DMS 273 treated with DMSO at 0.1 percent for 48 hours (cell line): ENCODE measurements around the gene KLHL2.
"Not testable (repeated sequence)": the region's sequence is repeated elsewhere in the genome, so short reads cannot be mapped to it uniquely, and the experiment has no call there.

ENCODE experiments used
- DNase-seq: peaks from one replicate; lab custom pipeline; 2025; lab: John Stamatoyannopoulos, UW

The KLHL2 gene

GRCh38 chr4:165232623-165233433, 25.5 kb downstream of the KLHL2 start:
- not testable (repeated sequence) for DNase-seq

- no peak for DNase-seq
Observed at GRCh38 chr4:165234766-165235165, 27.4 kb downstream of the KLHL2 start.

DNA sequence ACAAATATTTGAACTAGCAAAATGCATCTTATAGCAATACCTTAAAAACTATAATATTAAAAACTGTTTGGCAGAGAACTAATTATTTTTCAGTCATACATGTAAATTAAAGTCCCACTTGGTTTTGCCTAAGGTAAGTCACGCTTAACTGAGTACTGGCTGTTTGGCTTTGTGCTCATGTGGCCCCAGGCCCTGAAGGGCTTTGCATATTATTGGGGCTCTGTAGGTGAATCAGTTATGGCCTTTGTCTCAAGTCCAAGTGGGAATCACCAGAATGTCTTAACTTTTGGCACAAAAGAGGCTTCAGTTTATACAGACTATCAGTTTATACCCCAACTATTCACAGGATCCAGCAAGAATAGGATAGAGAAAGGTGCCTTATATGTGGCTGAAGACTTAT, 29.5 kb downstream of the KLHL2 start:
- not testable (repeated sequence) for DNase-seq

GRCh38 chr4:165238041-165238640, 30.8 kb downstream of the KLHL2 start:
- not testable (repeated sequence) for DNase-seq

DNA sequence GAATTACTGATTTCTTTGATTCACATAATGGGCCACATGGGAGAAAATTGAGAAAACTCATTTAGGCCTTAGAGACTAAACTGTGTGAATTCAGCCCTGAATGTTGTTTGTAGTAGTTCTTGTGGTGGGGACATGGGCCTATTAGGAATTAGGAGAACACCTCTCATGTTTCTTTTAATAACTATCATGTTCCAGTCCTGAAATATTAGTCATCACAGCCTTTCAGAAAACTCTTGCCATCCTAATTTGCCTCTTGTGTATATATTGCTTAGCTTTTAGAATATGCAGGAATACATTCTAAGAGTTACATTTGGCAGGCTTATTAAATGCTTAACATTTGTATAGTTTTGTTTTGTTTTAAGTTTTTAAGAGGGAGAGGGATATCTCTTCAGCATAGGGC, 33.4 kb downstream of the KLHL2 start:
- peak; percentile 27 for DNase-seq

GRCh38 chr4:165244148-165244547, 36.8 kb downstream of the KLHL2 start:
- DNase-seq, result not testable (repeated sequence)

GRCh38 chr4:165244587-165245186, 37.3 kb downstream of the KLHL2 start:
- not testable (repeated sequence) for DNase-seq

- no peak for DNase-seq
Observed at GRCh38 chr4:165248102-165248501, 40.7 kb downstream of the KLHL2 start.

- DNase-seq, result not testable (repeated sequence)
Observed at GRCh38 chr4:165248904-165249303, 41.5 kb downstream of the KLHL2 start.

DNA sequence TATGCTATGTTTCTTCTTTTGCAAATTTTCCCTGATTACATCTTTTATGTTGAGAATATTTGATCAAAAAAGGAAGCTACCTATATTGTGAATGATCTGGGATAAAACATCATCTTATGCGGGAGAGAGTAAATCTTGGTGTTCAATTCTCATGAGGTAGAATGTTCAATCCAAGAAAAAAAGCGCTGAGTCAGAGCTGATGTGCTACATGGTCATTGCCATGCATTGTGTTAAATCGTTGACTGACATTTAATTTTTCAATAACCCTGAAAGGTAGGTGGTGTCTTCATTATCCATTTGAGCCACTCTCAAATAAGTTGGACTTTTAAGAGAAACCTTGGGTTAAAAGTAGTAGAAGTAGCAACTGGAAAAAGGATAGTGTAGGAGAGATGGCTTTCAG, 47.4 kb downstream of the KLHL2 start:
- DNase-seq, result not testable (repeated sequence)

GRCh38 chr4:165255439-165255838, 48.1 kb downstream of the KLHL2 start:
- DNase-seq, result not testable (repeated sequence)

DNA sequence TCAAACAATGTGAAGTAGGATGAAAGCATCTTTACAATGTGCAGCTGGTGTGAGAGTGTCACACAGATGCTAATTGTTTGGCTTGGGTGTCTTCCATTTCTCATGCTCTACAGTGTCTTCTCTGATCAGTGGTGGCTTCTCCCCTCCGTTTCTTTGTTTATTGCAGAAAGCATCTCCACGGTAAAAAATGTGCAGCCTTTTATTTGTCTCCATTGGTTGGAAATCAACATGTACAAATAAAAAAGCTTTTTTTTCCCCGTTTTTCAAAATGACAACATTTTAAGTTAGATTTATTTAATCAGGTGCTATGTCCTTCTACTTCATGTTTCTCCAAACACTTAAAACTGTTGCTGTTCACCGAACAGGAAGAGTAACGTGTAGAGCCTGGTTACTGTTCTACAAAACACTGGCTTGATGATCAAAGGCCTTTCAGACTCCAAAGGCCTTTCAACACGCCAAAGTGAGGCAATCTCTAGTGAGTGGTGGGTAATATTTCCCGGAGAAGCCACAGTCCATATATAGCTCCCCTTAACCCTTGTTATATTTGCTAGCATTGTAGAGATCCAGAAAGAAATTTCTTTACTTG, 48.8 kb downstream of the KLHL2 start:
- DNase-seq, result not testable (repeated sequence)

DNA sequence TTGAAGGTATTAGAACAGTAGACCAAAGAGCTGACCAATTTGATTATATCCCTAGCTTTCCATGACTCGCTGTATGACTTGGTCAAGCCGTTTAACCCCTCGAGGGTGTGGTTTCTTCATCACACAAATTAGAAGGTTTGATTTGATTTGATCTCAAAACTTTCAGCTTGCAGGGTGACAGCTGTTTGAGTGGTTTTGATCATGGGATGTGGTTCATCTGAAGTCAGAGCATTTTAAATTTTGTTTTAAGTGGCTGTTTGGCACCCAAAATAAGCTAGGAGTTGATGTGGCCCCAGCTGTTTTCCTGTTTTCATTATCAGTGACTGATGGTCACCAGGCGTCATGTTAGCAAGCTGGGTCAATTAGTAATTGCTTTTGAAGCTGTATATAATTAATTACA, 52.4 kb downstream of the KLHL2 start:
- not testable (repeated sequence) for DNase-seq

DNA sequence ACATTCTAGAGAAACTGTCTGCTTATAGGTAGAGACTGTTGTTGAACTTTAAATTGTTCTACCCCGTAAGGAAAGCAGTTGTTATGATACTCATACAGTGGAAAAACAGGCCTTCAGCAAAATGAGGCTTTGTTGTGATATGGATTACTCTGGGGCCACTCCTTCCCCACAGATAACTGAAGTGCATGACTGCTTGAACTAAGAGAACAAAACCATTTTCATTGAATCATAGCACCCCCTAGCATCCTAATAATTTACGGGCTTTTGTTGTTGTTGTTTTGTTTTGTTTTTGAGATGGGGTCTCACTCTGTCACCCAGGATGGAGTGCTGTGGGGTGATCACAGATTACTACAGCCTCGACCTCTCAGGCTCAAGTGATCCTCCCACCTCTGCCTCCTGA, 54.9 kb downstream of the KLHL2 start:
- not testable (repeated sequence) for DNase-seq

DNA sequence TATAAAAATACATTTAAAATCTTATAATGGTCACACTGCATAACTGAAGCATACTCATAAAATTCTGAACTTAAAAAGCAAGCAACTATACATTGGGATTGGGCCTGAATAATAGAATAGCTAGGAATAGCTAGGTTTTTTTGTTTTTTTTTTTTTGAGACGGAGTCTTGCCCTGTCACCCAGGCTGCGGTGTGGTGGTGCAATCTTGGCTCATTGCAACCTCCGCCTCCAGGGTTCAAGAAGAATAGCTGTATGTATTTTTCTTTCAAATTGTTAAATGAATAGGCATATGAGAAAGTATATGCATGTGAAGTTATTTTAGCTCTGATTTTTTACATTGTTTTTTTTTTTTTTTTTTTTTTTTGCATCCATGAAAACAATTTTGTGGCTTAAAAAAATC, 56.1 kb downstream of the KLHL2 start:
- not testable (repeated sequence) for DNase-seq

- not testable (repeated sequence) for DNase-seq
Observed at GRCh38 chr4:165269931-165270330, 62.6 kb downstream of the KLHL2 start.

GRCh38 chr4:165273443-165273842, 66.1 kb downstream of the KLHL2 start:
- not testable (repeated sequence) for DNase-seq

DNA sequence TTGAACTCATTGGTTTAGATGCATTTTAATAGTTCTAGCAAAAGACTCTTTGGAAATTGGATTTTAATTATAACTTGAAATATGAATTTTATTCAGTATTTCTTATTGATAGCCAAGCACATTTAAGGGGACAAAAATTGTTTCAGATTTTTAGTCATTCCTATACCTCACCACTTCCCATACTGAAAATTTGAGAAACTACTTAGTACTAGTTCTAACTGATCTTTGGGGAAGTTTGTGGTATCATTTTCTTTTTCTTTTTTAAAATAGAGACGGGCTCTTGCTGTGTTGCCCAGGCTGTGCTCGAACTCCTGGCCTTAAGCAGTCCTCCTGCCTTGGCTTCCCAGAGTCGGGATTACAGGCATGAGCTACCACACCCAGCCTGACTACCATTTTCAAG, 68.0 kb downstream of the KLHL2 start:
- DNase-seq, result not testable (repeated sequence)

DNA sequence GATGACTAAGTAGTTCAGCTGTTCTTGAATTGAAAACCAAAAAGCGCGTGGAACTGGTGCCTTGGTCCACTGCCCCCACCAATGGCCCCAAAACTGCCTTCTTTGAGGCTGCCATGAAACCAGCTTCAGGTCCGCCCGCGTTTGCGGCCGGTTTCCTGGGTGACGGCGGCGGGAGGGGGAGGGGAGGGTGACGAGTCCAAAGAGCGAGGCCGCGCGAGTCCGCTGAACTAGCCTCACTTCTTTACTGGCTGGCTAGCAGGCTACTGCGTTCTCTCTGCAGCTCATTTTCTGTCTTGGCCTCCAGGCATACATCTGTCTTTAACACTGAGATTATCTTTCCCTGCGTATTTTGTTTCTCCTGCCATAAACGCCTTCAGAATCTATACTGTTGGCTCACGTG, 72.2 kb downstream of the KLHL2 start:
- DNase-seq, result not testable (repeated sequence)

DNA sequence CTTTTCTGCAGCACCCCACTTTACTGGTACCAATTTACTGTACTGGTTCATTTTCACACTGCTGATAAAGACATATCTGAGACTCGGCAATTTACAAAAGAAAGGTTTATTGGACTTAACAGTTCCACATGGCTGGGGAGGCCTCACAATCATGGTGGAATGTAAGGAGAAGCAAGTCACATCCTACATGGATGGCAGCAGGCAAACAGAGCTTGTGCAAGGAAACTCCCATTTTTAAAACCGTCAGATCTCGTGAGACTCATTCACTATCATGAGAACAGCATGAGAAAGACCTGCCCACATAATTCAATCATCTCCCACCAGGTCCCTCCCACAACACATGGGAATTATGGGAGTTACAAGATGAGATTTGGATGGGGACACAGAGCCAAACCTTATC, 77.3 kb downstream of the KLHL2 start:
- not testable (repeated sequence) for DNase-seq

DNA sequence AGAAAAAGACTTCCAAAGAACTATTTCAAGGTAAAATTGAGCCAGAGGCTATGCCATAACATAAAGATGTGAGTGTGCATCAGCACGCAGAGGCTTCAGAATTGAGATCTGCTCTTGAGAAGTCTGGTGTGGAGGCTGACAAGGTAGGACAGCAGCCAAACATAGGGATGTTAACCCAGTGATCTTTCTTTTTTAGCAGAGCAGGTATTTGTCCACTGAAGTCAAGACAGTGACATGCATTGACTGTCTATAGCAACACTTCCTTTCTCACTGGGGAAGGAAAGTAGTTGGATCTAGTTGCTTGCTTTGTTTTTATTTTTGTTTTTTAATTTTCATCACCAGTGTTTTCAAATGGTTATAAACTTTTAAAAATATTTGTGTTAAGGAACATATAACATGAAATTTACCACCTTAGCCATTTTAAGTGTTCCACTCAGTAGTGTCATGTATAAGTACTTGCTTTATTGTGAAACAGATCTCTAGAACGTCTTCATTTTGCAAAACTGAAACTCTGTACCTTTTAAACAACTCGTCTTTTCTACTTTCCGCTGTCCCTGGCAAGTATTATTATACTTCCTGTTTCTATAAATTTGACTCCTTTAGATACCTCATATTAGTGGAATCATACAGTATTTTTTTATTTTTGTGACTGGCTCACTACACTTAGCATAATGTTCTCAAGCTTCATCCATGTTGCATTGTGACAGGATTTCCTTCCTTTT, 79.4 kb downstream of the KLHL2 start:
- DNase-seq, result not testable (repeated sequence)

- no peak for DNase-seq
Observed at GRCh38 chr4:165288226-165288625, 80.9 kb downstream of the KLHL2 start.
